ENCODE data around the gene EXD3. TPM values are rescaled to one million over a fixed set of nuclear protein-coding genes. Genes with fewer than 3 reads are reported as not detected.

EXD3 gene
- total RNA-seq, 1 donor = 7.3 TPM

GRCh38 chr9:137436761-137437600, 14.0 kb upstream of the EXD3 start:
- no peak overlapping the region for H3K4me3 ChIP-seq (ENCODE audit: low read depth, low read length)
- TF ChIP-seq CTCF (IDR thresholded peaks at IDR 0.05; ENCODE audit: insufficient read depth, low read depth, low read length) = no peak
- DNase-seq (ENCODE audit: low read depth) = no peak

GRCh38 chr9:137435980-137436760, 13.2 kb upstream of the EXD3 start:
- peak; percentile 81 for DNase-seq (ENCODE audit: low read depth)
- no peak overlapping the region for H3K4me3 ChIP-seq (ENCODE audit: low read depth, low read length)
- TF ChIP-seq CTCF (IDR thresholded peaks at IDR 0.05; ENCODE audit: insufficient read depth, low read depth, low read length) = no peak

GRCh38 chr9:137435381-137435891, 12.5 kb upstream of the EXD3 start:
- no peak overlapping the region for H3K4me3 ChIP-seq (ENCODE audit: low read depth, low read length)
- TF ChIP-seq CTCF (IDR thresholded peaks at IDR 0.05; ENCODE audit: insufficient read depth, low read depth, low read length) = no peak
- no peak for DNase-seq (ENCODE audit: low read depth)

GRCh38 chr9:137434498-137435380, 11.8 kb upstream of the EXD3 start:
- no peak for TF ChIP-seq CTCF (IDR thresholded peaks at IDR 0.05; ENCODE audit: insufficient read depth, low read depth, low read length)
- no peak for DNase-seq (ENCODE audit: low read depth)
- no peak overlapping the region for H3K4me3 ChIP-seq (ENCODE audit: low read depth, low read length)

- no peak for TF ChIP-seq CTCF (IDR thresholded peaks at IDR 0.05; ENCODE audit: insufficient read depth, low read depth, low read length)
- no peak for DNase-seq (ENCODE audit: low read depth)
- H3K4me3 ChIP-seq (ENCODE audit: low read depth, low read length) = no peak overlapping the region
Observed at GRCh38 chr9:137433916-137434431, 11.0 kb upstream of the EXD3 start.

- no peak overlapping the region for H3K4me3 ChIP-seq (ENCODE audit: low read depth, low read length)
- TF ChIP-seq CTCF (IDR thresholded peaks at IDR 0.05; ENCODE audit: insufficient read depth, low read depth, low read length) = no peak
- DNase-seq (ENCODE audit: low read depth) = no peak
Observed at GRCh38 chr9:137433349-137433915, 10.5 kb upstream of the EXD3 start.
